ENCODE measurements around the gene ARFGAP1. TPM values are rescaled to one million over a fixed set of nuclear protein-coding genes. Genes with fewer than 3 reads are reported as not detected.

The ARFGAP1 gene
- total RNA-seq, 1 donor from 2014 or later: 220 TPM

DNA sequence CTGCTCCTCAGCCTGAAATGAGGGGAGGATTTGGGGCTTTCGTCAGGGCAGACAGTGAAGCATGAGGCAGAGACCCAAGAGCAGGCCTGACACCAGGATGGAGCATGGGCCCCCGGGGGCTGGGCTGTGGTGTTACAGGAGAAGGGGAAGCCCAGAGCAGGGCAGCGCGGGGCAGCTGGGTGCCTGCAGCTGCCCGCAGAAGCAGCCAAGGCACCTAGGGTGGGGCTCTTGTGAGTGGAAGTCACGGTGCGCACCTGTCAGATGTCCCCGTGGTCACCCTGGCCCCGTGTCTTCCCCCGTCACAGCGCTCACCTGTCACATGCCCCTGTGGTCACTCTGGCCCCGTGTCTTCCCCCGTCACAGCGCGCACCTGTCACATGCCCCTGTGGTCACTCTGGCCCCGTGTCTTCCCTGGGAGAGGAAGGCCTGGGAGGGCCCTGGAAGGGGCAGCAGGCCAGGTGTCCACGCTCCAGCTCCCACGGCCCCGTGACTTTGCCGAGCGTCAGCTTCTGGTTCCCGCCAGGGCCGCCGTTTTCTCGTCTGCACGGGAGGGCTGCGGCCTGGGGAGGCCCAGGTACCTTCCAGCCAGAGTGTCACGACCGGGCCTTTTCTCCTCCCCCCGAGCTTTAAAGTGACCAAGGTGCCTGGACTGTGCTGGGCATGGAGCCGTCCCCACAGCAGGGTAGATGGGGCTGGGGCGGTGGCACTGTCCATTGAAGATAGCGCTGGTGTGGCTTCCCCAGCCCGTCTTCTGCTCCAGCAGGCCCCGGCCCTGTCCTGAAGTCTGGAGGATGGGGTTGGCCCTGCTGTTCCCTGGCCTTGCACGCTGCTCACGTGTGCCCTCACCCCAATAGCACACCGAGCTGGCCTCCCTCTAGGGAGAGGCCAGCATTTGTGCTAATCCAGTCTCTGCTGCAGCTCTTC lies 9.4 kb downstream of the ARFGAP1 start:
- Mint-ChIP-seq H3K9me3 (ENCODE audit: unreplicated experiment) (no peaks in the 10 kb centered on the region), H3K27ac (ENCODE audit: unreplicated experiment) (peak overlapping the region; percentile 7), H3K4me3 (ENCODE audit: unreplicated experiment) (no peak overlapping the region), H3K4me1 (ENCODE audit: low read depth, unreplicated experiment) (no peaks in the 10 kb centered on the region), H3K36me3 (ENCODE audit: low read depth, unreplicated experiment) (peaks cover 15% of the 10 kb centered on the region), H3K27me3 (ENCODE audit: low read depth, unreplicated experiment) (no peaks in the 10 kb centered on the region)
- H4K20me1 ChIP-seq (ENCODE audit: insufficient read depth, low read length): peaks cover 97% of the 10 kb centered on the region
- peaks cover 63% of the 10 kb centered on the region for H3K79me2 ChIP-seq (ENCODE audit: insufficient read depth, low read length)
- TF ChIP-seq EZH2 (IDR thresholded peaks at IDR 0.05; ENCODE audit: insufficient read depth, low read length): no peak
- TF ChIP-seq, protein P1, sequence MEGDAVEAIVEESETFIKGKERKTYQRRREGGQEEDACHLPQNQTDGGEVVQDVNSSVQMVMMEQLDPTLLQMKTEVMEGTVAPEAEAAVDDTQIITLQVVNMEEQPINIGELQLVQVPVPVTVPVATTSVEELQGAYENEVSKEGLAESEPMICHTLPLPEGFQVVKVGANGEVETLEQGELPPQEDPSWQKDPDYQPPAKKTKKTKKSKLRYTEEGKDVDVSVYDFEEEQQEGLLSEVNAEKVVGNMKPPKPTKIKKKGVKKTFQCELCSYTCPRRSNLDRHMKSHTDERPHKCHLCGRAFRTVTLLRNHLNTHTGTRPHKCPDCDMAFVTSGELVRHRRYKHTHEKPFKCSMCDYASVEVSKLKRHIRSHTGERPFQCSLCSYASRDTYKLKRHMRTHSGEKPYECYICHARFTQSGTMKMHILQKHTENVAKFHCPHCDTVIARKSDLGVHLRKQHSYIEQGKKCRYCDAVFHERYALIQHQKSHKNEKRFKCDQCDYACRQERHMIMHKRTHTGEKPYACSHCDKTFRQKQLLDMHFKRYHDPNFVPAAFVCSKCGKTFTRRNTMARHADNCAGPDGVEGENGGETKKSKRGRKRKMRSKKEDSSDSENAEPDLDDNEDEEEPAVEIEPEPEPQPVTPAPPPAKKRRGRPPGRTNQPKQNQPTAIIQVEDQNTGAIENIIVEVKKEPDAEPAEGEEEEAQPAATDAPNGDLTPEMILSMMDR (IDR thresholded peaks at IDR 0.05; ENCODE audit: insufficient read depth, low read depth, low read length): no peak
- no peaks in the 10 kb centered on the region for H3K9me3 ChIP-seq (ENCODE audit: insufficient read depth, low read depth, low read length)
- H3K4me1 ChIP-seq (ENCODE audit: insufficient read depth, low read length): no peaks in the 10 kb centered on the region
- FAIRE-seq (no peak), DNase-seq (ENCODE audit: low read depth) (no peak)
- no peak overlapping the region for H3K4me3 ChIP-seq (ENCODE audit: insufficient read depth, low read depth, low read length)
- no peak overlapping the region for H2AFZ ChIP-seq (ENCODE audit: low read depth, low read length)
- no peak overlapping the region for H3K4me2 ChIP-seq (ENCODE audit: low read length)
- H3K27me3 ChIP-seq (ENCODE audit: insufficient read depth, low read length): no peaks in the 10 kb centered on the region
- peaks cover 30% of the 10 kb centered on the region for H3K36me3 ChIP-seq (ENCODE audit: insufficient read depth, low read length)
- no peak overlapping the region for H3K27ac ChIP-seq (ENCODE audit: low read depth, low read length)
- H3K9ac ChIP-seq (ENCODE audit: low read length): no peak overlapping the region

DNA sequence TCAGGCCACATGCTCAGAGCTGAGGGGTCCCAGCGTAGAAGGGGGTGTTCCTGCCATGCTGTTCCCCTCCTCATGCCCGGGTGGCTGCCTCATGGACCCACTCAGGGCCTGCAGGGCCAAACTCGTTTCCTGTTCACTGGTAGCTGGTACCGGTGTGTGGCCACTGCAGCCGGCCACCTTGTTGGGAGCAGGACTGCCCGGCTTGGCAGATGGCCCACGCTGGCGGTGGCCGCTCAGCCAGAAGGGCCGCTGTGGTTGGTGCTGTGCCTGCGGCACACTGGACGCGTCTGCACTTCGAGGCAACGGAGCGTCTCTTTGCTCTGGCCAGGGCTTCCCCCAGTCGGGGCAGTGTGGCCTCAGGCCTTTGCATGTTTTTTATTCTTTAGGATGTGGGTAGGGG lies 10.3 kb downstream of the ARFGAP1 start:
- no peak overlapping the region for H3K4me2 ChIP-seq (ENCODE audit: low read length)
- H3K36me3 ChIP-seq (ENCODE audit: insufficient read depth, low read length): peaks cover 27% of the 10 kb centered on the region
- no peak overlapping the region for H3K4me3 Mint-ChIP-seq (ENCODE audit: unreplicated experiment)
- FAIRE-seq (no peak), DNase-seq (ENCODE audit: low read depth) (no peak)
- no peak overlapping the region for H3K27ac ChIP-seq (ENCODE audit: low read depth, low read length)
- H3K4me1 ChIP-seq (ENCODE audit: insufficient read depth, low read length): no peaks in the 10 kb centered on the region
- H4K20me1 ChIP-seq (ENCODE audit: insufficient read depth, low read length): peaks cover 97% of the 10 kb centered on the region
- H3K9ac ChIP-seq (ENCODE audit: low read length): no peak overlapping the region
- TF ChIP-seq, protein P1 (IDR thresholded peaks at IDR 0.05; ENCODE audit: insufficient read depth, low read depth, low read length): no peak
- no peak for TF ChIP-seq EZH2 (IDR thresholded peaks at IDR 0.05; ENCODE audit: insufficient read depth, low read length)
- H3K79me2 ChIP-seq (ENCODE audit: insufficient read depth, low read length): peaks cover 54% of the 10 kb centered on the region
- H3K4me3 ChIP-seq (ENCODE audit: insufficient read depth, low read depth, low read length): no peak overlapping the region
- H2AFZ ChIP-seq (ENCODE audit: low read depth, low read length): no peak overlapping the region
- no peaks in the 10 kb centered on the region for H3K27me3 Mint-ChIP-seq (ENCODE audit: low read depth, unreplicated experiment)
- H3K9me3 ChIP-seq (ENCODE audit: insufficient read depth, low read depth, low read length): no peaks in the 10 kb centered on the region
- H3K9me3 Mint-ChIP-seq (ENCODE audit: unreplicated experiment): no peaks in the 10 kb centered on the region
- peak overlapping the region; percentile 34 for H3K27ac Mint-ChIP-seq (ENCODE audit: unreplicated experiment)
- no peaks in the 10 kb centered on the region for H3K4me1 Mint-ChIP-seq (ENCODE audit: low read depth, unreplicated experiment)
- H3K36me3 Mint-ChIP-seq (ENCODE audit: low read depth, unreplicated experiment): peaks cover 15% of the 10 kb centered on the region
- no peaks in the 10 kb centered on the region for H3K27me3 ChIP-seq (ENCODE audit: insufficient read depth, low read length)
